NCI-H82 treated with DMSO at 0.1 percent for 48 hours (cell line): ENCODE results near the gene ZNF148.
A peak's percentile ranks its signal among the peaks of the same experiment; 100 is the strongest.
"Not testable (repeated sequence)": the region's sequence is repeated elsewhere in the genome, so short reads cannot be mapped to it uniquely, and the experiment has no call there.

Experiments used
- DNase-seq: peaks from one replicate; lab custom pipeline; 2025; ENCODE audit not compliant: unreplicated experiment; lab: John Stamatoyannopoulos, UW

The ZNF148 gene

GRCh38 chr3:125378762-125379161 lies 3.6 kb upstream of the ZNF148 start:
- DNase-seq: no peak

DNA sequence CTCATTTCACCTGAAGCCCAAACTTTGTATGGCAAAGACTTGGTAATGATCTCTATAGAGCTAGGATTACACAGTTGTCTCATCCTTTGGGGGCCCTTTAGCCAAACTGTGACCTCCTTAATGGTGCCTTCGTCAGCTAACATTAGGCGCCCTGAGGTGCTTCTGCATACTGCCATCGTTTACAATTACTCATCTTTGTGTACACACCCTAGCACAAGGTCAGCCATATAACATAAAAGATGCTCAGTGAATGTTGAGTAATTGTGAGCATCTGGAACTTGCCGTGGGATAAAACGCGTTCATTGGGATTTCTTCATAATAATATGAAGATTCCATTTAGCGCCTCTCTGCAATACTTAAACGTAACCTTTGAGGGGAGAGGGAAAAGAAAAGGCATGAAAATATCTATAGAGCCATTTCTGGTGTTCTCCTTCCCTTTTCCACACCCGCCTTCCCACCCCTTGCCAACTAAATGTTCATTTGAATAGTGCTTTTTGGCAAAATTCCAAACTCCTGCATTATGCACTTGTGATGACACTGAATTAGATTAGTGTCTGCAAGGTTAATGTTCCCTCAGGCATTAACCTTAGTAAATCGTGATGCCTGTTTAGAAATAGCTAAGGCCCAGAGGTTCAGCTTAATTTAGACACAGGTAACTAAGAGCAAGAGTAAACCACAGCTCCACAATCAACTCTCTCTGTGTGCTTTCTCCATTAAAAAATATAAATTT lies 990 bp upstream of the ZNF148 start:
- peak; percentile 72 for DNase-seq

DNA sequence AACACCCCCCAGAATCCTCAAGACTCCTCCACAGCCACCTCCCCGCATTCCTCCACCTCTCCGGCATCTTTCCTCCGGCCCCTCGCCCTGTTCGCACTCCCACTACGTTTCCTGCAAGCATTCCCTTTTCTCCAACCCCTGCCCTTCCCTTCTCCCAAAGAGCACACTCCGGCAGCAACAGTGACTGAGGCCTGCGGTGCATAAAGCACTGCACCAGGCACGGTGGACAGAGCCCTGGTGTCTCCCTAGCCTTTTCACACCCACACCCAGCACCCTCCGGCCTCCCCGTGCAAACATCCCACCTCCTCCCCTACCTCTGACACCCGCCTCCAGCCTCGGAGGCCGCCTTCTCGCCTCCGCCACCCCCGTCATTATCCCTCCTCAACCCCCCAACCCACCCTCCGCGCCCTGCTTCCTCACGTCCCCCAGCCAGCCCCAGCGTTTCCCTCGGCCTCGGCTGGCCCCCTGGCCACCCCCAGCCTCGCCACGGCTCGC lies 577 bp downstream of the ZNF148 start:
- no peak for DNase-seq

DNA sequence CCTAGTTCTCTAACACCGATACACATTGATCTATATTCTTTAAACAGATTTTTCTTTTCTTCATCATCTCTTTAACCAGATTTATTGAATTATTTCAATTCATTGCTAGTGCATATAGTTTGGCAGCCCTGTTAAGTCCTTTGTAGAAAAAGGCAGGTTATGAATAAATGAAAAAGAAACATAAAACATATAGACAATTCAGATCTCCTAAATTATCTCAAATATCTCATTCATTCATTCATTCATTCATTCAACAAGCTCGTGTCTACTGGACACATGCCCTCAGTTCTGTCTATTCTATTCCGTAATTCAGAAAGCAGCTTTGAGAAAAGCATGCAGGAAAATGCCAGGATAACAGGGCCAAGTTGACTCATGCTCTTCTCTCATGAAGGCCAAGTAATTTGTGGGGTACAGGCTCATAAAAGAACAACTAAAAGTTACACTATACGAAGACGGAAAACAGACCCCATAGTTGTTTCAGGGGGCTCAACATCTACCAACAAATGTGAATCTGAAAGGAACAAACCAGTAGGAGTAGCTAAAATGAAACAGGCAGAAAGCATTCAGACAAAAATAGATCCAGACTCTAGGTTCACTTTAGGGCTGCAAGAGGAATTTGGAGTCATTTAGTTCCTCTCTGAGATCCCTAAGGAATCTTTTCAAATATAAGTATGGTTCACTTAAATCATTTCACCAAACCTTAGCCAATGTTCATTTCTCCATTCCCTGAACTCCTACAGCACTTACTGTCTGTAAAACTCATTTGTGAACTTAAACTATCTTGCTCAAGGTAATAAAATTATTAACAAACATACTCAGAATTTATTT lies 7.5 kb downstream of the ZNF148 start:
- DNase-seq: no peak

DNA sequence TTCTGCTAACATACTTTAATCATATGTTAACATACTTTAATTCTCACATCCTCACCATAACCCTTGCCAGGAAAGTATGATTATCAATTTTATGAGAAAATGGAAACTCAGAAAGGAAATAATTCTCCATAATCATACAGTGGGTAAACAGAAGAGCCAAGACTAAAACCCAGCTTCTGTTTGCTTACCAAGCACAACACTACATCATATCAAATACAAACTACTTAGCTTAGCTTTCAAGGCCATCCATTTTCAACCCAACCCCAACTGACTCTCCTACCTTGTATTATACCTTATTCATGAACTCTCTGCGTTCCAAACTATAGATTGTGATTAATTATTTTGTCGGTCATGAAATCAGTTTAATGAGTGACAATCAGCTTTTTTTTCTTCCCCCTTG lies 9.0 kb downstream of the ZNF148 start:
- DNase-seq: no peak

- DNase-seq: no peak
Measured at GRCh38 chr3:125359700-125360099, 15.4 kb downstream of the ZNF148 start.

DNA sequence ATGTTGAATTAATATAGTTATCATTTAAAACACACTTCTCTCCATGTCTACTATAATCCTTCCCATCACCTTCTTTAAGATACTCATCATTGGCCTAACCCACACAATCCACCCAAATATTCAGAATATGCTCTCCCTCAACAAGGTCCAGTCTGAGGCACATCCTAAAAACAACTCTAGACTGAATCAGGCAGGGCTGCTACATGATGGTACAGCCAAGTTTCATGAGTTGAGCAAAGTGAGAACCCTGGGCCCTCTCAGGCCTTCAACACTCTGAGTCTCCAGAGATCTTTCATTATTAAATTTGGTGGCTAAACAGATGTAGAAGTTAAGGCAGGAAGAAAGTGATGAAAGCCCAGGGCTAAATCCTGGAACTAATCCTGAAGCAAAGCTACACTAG lies 16.2 kb downstream of the ZNF148 start:
- DNase-seq: no peak

DNA sequence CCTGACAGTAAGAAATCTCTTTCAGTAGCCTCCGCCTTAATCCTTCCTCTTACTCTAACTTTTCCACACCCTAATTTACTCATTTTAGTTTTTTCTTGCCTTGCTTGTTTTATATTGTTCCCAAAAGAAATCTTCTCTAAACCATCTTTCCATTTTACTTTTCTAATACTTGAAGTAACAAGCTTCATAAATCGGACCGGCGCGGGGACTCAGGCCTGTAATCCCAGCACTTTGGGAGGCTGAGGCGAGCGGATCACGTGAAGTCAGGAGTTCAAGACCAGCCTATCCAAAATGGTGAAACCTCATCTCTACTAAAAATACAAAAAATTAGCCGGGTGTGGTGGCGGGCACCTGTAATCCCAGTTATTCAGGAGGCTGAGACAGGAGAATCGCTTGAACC lies 17.3 kb downstream of the ZNF148 start:
- no peak for DNase-seq

DNA sequence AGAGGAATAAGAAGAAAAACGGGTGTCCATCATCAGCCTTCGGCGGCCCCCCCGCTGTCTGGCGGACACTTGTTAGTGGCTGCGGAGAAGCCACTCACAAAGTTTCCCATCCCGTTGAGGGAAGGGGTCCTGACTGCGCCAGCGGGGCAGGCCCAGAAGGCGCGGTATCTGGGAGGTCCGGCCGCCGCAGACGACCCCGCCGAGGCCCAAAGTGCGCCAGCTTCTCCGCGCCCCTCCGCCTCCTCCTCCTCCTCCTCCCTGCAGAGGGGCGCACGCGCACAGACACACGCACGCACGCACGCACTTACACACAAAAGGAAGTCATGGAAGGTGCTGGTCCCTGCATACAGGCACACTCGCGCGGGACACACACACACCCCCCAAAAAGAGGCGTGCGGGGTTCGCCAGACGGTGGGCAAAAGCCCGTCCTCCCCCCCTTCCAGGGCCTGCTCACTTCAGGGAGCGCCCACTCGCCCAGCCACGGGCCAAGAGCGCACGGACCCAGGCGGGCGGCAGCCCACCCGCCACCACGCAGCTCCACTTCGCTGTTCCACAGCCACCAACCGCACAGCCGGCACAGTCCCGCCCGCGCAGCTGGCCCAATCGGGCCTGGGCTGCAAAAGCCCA lies 18.0 kb downstream of the ZNF148 start:
- no peak for DNase-seq

- DNase-seq: no peak
Measured at GRCh38 chr3:125356140-125357026, 18.7 kb downstream of the ZNF148 start.

DNA sequence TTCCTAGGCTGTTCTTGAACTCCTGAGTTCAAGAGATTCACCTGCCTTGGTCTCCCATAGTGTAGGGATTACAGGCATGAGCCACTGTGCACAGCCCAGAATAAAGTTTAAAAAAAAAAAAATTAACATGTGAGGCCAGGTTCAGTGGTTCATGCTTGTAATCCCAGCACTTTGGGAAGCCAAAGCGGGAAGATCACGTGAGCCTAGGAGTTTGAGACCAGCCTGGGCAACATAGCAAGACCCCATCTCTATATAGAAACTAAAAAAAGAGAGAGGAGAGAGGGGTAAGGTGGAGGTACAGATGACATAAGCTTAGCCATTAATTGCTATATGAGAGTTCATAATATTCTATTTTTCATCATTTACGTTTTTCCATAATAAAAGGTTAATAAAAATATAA lies 21.5 kb downstream of the ZNF148 start:
- DNase-seq: no peak

DNA sequence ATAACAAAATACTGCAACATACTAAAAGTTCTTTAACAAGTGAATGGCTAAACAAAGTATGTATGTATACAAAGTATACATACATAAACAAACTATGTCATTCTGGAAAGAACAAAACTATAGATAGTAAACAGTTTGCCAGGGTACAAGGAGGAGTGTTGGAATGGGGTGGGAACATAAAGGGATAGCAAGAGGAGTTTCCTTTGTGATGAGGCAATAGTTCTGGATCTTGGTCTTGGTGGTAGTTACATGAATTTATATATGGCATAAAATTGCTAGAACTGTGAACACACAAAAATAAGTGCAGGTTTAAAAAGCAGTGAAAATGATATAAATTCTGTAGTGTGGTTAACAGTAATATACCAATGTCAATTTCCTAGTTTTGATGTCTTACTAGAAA lies 22.0 kb downstream of the ZNF148 start:
- no peak for DNase-seq

- DNase-seq: no peak
Measured at GRCh38 chr3:125351814-125352456, 23.2 kb downstream of the ZNF148 start.

GRCh38 chr3:125351152-125351551 lies 24.0 kb downstream of the ZNF148 start:
- DNase-seq: no peak

DNA sequence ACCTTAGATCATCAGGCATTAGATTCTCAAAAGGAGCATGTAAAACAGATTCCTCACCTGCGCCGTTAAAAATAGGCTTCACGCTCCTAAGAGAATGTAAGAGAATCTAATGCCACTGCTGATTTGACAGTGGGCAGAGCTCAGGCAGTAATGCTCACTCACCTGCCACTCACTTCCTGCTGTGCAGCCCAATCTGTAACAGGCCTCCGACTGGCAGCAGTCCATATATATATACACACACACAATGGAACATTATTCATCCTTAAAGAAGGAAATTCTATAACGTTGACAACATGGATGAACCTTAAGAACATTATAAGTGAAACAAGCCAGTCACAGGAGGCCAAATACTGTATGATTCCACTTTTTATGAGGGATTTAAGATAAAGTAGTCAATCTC lies 24.5 kb downstream of the ZNF148 start:
- no peak for DNase-seq

DNA sequence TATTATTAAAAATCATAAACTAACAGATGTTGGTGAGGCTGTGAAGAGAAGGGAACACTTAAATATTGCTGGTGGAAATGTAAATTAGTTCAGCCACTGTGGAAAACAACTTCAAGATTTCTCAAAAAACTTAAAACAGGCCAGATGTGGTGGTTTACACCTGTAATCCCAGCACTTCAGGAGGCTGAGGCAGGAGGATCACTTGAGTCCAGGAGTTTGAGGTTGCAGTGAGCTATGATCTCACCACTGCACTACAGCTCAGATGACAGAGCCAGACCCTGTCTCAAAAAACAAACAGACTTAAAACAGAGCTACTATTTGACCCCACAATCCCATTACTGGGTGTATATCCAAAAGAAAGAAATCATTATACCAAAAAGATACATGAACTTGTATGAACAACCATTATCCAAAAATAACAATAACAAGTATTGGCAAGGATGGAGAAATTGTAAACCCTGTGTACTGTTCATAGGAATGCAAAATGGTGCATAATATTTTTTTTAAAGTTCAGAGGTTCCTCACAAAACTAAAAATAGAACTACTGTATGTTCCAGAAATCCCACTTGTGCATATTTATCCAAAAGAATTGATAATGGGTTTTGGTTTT lies 25.5 kb downstream of the ZNF148 start:
- no peak for DNase-seq

DNA sequence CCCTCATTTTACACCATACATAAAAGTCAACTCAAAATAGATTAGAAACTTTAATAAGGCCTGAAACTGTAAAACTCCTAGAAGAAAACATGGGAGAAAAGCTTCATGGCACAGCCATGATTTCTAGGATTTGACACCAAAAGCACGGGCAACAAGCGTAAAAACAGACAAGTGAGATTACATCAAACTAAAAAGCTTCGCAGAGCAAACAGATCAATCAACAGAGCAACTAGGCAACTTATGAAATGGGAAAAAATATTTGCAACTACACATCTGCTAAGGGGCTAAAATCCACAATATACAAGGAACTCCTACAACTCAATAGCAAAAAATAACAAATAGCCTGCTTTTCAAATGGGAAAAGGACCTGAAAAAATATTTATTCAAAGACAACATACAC lies 26.1 kb downstream of the ZNF148 start:
- no peak for DNase-seq

GRCh38 chr3:125343367-125343766 lies 31.8 kb downstream of the ZNF148 start:
- not testable (repeated sequence) for DNase-seq

DNA sequence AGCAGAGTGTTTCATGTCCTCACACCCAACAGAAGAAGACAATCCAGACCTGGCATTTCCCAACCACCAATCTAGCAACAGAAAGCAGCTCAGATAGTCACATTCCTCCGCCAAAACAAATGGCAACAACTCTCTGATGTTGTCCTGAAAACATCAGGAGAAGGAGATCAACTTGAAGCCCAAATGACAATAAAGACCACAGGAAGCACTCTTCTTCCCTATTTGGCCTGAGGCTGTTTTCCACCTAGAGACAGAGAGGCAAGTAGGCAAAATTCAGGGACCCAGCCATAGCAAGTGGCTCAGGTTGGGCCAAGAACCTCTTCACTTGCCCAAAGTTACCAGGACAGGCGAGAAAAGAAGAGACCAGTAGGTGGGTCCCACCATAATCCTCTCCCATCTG lies 35.0 kb downstream of the ZNF148 start:
- no peak for DNase-seq

- no peak for DNase-seq
Measured at GRCh38 chr3:125337506-125337905, 37.6 kb downstream of the ZNF148 start.
